Measurements from ENCODE around the gene PPP3CA.
"Not testable (repeated sequence)": the region's sequence is repeated elsewhere in the genome, so short reads cannot be mapped to it uniquely, and the experiment has no call there.

The PPP3CA gene

DNA sequence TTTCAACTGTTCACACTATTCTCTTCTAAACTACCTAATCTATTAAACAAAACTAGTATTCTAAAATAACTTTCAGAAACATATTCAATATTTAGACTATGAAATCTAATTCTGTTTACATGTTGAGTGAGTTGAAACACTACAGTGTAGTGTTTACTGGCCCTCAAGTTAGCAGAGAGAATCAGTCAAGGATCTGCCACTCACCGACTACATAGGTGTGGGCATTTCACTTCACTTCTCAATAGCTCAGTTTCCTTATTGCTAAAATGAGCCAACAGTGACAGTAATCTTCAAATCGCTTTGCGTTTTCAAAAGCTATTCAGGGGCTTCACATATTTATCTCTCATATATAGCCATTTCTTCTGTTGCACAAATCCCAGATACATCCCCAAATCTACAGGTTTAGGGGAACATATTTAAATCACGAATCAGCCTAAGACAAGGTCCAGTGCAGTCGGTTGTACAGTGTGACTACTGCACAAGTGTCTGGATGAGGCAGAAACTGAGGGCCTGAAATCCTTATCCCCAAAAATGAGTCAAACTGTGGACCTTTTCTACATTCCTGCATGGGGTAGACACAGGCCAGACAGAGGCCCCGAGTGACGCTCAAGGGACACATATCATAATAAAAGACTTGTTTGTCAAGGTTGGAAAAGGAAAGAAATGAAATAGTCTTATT, 129.8 kb downstream of the PPP3CA start:
- no peak for DNase-seq (ENCODE audit: low read depth in 2 of 2)

DNA sequence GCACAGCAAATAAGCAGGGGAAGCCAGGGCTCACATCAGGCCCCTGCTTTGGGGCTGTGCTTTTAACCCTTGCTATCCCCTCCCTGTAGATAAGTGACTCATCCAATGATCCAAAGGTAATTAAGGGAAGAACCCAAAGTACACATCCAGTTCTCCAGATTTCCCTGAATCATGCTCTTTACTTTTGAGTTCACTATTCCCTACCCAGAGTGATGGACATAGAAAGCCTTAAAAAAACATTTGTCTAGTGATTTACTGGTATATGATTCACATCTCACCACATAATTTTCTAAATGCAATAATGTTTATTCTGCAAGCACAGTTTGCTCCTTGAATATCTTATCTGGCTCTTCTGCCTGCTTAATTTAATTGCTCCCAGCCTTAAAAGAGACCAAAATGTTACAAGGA, 136.2 kb downstream of the PPP3CA start:
- no peak for DNase-seq (ENCODE audit: low read depth in 2 of 2)

DNA sequence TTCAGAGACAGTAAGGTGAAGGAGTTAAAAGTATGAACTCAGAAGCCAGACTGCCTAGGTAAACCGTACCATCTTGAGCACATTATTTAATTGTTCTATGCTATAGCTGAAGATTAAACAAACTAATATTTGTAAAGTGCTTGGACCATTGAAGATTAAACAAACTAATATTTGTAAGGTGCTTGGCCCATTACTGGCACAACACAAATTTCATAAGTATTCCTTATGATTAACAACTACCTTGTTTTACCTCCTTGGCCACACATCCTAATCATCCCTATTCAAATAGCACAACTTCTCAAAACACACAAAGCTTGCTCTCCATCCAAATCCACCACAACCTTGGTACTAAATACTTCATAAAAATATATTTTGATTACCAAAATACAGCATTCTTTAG, 137.0 kb downstream of the PPP3CA start:
- DNase-seq (ENCODE audit: low read depth in 2 of 2): no peak

DNA sequence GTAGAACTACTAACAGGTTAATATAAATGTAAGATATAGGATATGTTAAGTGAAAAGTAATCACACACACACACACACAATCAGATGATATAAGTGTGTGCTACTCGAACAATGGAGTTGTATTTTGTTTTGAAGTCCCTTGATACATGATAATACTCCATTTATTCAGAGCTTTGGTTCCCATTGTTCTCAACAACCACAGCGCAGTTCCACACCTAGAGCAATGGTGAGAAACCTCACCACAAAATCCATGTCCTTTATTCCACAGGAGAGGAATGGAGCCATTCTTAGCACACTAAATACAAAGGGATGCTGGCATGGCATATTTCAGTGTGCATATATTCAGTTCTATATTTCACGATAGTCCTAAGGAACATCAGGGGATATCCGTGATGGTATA, 139.2 kb downstream of the PPP3CA start:
- no peak for DNase-seq (ENCODE audit: low read depth in 2 of 2)

DNA sequence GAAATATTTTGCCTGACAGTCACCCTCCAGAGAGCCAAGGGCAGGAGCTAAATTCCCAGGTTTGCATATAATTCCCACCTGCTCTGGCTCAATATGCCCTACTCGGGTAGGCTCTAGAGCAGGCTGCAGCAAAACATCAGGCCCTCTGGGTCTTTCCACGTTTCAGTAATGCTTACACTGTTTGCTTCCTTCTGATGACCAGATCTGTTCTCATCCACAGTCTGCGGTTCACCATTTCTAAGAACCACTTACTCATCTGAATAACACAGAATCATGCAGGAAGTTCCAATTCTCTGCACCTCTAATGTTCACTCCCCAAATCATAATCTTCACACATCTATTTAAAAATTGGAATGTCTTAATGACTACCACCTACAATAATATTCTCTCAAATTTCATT, 141.4 kb downstream of the PPP3CA start:
- peak; percentile 14 to 15 for DNase-seq (ENCODE audit: low read depth in 2 of 2)

DNA sequence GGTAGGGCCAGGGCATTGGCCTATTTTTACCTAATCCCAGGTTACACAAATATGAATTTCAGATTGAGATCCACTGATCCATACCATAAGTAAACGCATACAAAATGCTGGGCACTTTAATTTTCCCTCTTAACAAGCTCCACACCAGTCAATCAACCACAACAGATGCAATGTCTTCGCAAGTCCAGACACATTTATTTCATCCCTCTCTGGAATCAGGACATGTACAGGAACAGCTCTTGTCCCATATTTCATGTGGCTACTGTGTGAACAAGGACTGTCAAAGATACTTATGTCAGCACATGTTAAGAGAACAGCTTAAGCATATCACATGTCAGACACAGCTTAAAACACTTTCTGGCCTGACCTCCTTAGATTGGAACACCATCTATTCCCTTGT, 145.9 kb downstream of the PPP3CA start:
- no peak for DNase-seq (ENCODE audit: low read depth in 2 of 2)

DNA sequence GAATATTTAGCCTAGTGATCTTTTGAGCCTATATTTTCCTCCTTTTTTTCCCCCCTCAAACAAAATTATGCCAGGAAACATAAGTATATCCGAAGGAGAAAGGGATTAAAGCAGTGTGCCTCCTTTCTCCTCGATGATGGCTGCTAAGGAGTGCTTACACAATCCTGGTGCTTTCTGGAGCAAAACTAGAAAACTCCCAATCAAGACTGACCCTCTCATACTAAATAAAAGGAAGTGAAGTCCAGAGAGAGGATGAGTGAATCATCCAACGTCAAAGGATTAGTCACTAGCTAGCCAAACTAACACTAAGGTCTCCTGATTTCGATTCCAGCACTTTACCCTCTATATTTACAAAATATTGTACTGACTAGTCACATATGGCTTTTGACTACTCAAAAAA, 146.8 kb downstream of the PPP3CA start:
- no peak for DNase-seq (ENCODE audit: low read depth in 2 of 2)

DNA sequence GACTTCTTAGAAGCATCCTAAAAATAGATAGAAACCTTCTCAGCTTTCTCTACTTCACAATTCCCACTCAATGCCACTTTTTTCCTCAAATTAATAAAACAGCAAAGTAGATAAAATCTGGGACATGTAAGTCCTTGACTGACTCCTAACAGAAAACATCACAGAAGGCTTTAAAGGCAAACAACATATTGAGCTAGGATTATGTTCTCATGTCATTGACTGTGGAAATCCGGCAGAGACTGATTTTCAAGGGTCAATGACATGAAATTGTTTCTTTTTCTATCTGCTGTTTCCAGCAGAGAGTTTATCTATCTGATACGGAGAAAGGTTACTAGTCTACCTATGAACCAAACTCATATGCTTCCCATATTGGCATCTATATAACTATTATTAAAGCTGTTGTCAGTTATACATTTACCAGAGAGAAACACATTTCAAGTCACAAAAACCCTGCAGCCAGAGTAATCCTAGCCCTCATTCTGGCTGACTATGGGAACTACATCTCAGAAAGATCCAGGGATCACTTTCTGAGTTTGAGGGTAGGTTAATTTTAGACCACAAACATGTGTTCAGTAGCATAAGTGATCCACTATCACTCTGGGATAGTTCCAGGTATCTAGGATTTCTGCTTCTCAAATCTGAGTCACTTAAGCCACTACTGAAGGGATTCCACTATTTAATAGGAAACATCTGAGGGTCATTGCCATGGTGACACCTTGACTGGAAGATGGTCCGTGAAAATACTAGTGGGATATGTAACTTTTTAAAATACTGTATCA, 147.6 kb downstream of the PPP3CA start:
- DNase-seq (ENCODE audit: low read depth in 2 of 2): no peak

DNA sequence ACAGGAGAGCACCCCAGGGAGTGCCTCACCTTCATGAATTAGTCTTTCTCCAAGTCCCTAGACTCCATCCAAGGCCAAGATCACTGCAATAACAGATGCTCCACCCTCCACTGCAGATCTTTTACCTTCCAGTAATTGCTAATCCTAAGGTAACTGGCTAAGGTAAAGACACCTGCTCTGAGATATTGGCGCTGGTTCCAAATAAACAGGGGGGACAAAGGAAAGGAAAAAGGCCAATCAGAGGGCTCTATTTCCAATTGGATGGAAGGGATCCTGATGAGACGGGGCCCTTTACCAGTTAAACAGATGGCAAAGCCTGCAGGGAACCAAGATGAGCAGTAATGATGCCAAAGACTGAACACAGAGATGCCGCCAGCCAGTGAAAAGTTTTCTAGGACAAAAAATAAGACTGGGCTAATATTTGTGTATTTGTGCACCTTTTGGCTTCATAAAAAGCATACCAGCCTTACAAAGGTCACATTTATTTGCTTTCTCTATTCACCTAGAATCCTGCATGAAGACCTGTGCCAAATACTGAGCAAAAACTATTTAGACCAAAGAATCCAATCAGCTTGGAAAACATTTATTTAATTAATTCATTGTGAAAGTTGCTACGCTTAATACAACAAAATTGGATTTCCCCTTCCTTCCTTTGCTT, 148.5 kb downstream of the PPP3CA start:
- no peak for DNase-seq (ENCODE audit: low read depth in 2 of 2)

DNA sequence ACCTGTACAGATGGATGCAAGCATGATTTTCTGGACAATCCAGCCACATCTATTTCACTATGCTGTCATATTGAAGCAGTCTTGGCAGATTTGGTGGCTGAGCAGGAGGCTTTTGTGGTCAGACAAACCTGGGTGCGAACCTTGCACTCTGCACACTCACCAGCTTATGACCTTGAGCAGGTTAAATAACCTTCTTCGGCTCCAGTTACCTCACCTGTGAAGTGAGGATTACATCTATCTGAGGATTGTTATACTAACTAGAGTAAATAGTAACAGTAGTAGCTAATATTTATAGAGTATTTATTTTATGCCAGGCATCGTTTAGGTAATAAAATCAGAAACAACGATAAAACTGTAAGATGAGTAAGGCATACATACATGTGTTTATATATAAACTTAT, 150.0 kb downstream of the PPP3CA start:
- no peak for DNase-seq (ENCODE audit: low read depth in 2 of 2)

DNA sequence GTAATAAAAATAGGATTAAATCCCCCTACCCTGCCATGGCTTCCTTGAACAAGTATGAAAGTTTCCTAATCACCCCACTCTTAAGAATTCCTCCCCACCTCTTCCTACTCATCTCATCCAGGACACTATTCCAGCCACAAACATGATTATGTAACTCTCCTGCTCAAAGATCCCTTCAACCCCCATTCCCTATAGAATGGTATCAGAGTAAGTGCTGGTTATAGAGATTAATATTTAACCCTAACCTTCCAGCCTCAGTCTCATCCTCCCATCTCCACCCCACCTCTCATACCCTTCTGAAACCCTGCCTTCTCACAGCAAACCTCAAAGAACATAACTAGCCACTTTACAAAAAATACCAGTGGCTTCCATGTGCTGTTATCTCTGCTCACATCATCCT, 155.1 kb downstream of the PPP3CA start:
- no peak for DNase-seq (ENCODE audit: low read depth in 2 of 2)

DNA sequence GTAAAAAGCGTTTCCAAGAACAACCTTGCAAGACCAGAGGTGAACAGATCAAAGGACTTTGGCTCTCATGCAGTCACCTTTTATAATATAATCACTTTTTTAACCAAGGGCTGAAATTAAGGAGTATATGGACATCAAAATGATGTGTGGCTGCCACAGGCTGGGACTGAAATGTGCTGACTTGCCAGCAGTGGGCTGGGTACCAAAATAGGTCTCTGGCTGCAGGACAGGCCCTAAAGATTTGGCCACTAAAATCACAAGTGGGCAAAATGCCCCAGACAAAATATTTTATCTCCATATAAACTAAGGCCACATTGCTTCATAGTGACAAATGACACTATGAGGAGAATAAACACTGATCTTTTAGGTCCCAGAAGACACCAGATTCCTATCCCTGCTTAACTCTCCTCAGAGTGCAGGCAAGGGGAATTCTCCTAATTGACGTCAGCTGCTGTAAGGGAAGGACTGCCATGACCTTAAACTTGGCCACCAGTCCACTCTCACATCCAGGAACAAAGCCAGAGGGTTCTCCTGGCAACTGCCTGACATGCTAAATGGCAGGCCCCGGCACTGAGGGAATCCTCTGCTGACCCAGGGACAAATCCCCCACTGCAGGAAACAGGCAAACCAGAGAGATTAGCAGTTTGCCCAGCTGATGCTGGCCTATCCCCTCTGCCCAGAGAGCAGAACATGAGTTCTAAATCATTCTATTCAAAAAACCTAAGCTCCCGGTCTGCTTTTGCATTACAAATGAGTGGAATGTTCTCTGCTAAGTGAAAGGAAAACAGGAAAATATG, 155.8 kb downstream of the PPP3CA start:
- DNase-seq (ENCODE audit: low read depth in 2 of 2): no peak

DNA sequence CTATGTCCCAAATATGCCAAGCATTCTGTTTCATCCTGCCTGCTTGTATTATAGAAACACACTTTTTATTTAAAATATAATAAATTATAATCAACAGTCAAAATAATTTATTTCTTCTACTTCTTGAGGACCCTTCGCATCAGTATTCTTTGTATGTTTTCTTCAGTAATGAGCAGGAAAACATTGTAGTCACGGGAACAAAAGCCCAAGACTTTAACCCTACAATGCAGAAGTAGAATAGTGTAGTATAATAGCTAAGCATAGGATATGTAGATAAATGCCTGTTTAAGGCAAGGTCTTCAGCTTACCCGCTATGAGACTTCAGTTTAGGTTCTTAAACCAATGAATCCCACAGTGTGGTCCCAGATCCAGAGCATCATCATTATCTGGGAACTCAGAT, 156.6 kb downstream of the PPP3CA start:
- no peak for DNase-seq (ENCODE audit: low read depth in 2 of 2)

DNA sequence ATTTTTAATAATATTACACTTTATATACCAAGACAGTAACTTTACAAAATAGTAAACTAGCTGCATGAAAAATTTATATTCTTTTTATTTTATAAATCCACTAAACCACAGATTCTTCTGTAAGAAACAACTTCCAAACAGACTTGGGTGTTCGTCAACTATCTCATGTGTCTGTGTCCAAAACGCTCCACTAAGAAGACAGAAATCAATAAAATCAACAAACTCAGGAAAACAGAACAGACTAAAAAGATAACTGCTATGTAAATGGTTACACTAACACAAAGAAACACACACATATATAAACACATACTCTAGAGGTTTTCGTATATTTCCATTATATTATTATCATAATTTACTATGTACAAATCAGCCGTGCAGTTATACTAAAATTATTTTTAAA, 158.4 kb downstream of the PPP3CA start:
- DNase-seq (ENCODE audit: low read depth in 2 of 2): no peak

DNA sequence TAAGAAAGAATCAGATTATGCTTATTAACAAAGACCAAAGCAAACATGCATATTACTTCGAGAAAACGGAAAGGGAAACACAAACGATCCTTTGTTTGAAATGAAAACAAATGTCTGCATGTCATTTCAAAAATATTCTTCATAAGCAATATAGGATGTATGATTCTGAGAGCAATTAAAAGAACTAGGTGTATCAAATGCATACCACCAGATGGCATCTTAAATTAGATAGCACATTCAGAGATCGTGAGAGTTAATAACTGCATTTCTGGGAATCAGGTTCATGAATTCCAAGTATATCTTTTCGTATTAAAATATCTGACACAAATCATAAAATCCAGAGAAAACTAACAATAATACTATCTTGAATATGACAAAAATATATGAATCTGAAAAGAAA, 159.5 kb downstream of the PPP3CA start:
- DNase-seq (ENCODE audit: low read depth in 2 of 2): no peak

DNA sequence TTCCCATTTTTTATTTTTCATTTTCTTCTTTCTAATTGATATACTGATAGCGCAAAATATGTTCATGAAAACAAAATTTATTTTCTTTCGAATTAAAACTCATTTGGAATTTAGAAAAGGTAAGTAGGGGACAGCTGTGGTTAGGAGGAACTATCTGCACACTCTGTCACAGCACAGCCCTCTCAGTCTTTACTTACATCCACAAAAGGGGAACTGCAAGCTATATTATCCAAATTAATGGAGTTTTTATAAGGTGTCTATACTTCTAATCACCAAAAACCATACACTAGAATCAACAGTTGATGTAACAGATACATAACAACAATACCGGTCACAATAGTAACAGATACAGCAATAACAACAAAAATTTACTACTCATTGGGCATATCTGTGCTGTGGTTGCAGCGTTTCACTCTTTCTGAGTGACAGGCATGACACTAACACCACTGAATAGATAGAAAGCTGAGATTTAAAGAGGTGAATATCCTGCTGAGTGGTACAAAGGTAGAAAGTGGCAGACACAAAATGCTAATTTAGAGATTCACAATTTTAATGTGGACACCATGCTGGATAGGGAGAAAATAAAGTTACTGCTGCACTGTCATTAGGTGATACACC, 160.7 kb downstream of the PPP3CA start:
- DNase-seq (ENCODE audit: low read depth in 2 of 2): no peak

DNA sequence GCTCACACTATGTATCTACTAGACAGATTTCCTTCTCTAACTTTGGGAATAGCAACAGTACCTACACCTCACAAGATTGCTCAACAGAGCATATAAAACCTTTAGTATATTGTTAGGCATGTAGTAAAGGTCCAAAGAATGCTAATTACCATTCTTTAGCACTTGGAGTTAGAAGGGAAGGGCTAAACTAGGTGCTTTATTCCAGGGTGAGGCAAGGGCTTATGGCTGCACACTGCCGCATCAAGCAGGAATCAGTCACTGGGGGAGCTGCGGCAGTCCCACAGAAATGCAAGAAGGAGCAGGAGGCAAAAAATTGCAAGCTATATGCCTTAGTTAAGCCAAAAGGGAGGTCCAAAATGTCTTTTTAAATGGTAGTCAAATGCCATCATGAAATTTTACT, 162.7 kb downstream of the PPP3CA start:
- DNase-seq (ENCODE audit: low read depth in 2 of 2): no peak

DNA sequence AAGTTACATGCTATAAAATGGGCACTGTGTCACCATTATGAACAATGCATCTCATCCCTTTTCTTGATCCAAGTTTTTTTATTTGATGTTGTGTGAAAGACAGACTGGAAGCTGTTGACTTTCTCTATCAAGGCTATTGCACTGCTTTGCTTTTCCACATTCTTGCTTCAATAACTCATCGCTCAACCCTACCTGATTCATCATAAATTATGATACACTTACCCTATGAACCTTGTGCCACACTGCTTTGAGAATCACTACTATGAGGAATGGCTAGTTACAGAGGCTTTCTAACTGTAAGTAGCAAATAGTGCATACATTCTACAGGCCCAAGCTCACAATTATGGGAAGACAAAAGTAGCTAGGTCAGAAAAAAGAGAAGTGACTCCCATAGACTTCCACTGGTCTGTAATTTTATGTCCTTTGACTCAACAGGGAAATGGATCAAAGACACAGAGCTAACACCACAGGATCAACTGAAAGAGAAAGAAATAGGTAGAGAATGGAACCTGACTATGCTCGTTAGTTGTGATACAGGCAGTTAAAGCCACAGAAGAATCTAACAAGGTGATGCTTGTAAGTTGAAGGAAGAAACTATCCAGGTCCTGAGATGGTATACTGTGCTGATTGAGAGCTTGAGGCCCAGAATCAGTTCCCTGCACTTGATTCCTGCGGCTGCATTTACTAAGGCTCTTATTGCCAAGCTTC, 163.5 kb downstream of the PPP3CA start:
- DNase-seq (ENCODE audit: low read depth in 2 of 2): no peak

DNA sequence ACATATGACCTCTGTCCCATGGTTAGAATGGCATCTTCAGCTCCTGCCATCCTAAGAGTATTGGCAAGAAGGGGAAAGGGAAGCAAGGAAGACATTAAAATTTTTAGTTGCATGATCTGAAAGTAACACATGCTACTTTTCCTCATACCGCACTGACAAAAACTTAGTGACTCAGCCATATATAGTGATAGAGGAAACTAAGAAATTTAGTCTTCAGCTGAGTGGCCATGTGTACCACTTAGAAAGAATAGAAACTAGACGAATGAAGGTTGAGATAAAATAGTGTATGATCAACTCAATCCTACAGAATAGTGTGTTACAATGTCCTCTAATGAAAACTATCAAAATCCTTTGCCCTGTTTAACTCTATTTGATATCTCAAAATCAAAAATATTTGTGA, 164.1 kb downstream of the PPP3CA start:
- no peak for DNase-seq (ENCODE audit: low read depth in 2 of 2)

DNA sequence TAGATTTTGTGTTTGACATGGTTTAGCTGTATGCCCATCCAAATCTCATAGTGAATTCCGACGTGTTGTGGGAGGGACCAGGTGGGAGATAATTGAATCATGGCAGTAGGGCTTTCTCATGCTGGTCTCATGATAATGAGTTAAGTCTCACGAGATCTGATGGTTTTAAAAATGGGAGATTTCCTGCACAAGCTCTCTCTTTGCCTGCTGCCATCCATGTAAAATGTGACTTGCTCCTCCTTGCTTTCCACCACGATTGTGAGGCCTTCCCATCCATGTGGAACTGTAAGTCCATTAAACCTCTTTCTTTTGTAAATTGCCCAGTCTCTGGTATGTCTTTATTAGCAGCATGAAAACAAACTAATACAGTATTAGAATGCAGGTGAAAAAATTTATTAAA, 164.6 kb downstream of the PPP3CA start:
- DNase-seq (ENCODE audit: low read depth in 2 of 2): not testable (repeated sequence)

DNA sequence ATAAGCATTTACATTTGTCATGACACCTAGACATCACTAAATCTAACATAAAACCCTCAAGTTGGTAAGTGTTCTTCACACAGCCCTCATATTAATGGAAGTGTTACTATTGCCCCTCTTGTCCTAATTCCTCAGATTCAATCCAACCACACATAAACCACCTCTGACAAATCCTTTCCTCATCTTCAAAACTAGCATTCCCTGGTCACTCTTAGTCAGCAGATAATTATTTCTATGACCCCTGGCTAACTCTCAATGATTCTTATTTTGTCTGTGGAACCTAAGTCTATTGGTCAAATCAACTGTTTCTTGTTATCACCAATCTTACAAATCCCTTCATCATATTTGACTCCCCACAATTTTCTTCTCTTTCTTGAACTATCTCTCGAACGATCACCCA, 168.6 kb downstream of the PPP3CA start:
- no peak for DNase-seq (ENCODE audit: low read depth in 2 of 2)

All from stimulated activated CD4-positive, alpha-beta T cell treated with anti-CD3 and anti-CD28 coated beads, Interleukin-12 subunit alpha, Interleukin-12 subunit beta, amount 100 ng/mL, for 24 hours (primary cell).